VCaP (cell line): ENCODE results near the gene DCAF7.

ENCODE experiments used
- H3K27ac ChIP-seq: fragments of 450-650 bp; 2 replicates; pipeline ENCODE4 v1.5.1; 2017
- CTCF ChIP-seq: fragments of 450-650 bp; conservative IDR thresholded peaks from 2 replicates; pipeline ENCODE4 v1.5.1; 2017; ENCODE audit warnings: mild to moderate bottlenecking, moderate library complexity

DCAF7 gene

GRCh38 chr17:63534078-63534570 lies 16.2 kb upstream of the DCAF7 start:
- no peak overlapping the region for H3K27ac ChIP-seq
- TF ChIP-seq CTCF, result no peak

- no peak overlapping the region for H3K27ac ChIP-seq
- TF ChIP-seq CTCF, result no peak
Measured at GRCh38 chr17:63534816-63535455, 15.3 kb upstream of the DCAF7 start.

- no peak for TF ChIP-seq CTCF
Measured at GRCh38 chr17:63535640-63536039, 14.6 kb upstream of the DCAF7 start.

GRCh38 chr17:63537001-63537400 lies 13.3 kb upstream of the DCAF7 start:
- H3K27ac ChIP-seq, result no peak overlapping the region
- no peak for TF ChIP-seq CTCF

More at GRCh38 chr17:63535640-63536039, 14.6 kb upstream of the DCAF7 start:
- no peak overlapping the region for H3K27ac ChIP-seq

GRCh38 chr17:63537991-63538692 lies 12.1 kb upstream of the DCAF7 start:
- no peak for TF ChIP-seq CTCF
- H3K27ac ChIP-seq, result no peak overlapping the region

GRCh38 chr17:63538693-63539595 lies 11.3 kb upstream of the DCAF7 start:
- TF ChIP-seq CTCF, result no peak

GRCh38 chr17:63540590-63540989 lies 9.7 kb upstream of the DCAF7 start:
- no peak for TF ChIP-seq CTCF
- H3K27ac ChIP-seq, result no peak overlapping the region

More at GRCh38 chr17:63538693-63539595, 11.3 kb upstream of the DCAF7 start:
- no peak overlapping the region for H3K27ac ChIP-seq
